K562 (cell line): ENCODE measurements around the gene RAB7A. TPM values are rescaled to one million over a fixed set of nuclear protein-coding genes. Genes with fewer than 3 reads are reported as not detected.

ENCODE experiments used
- CBFB ChIP-seq: sonication (generic); formaldehyde crosslinking; IDR thresholded peaks from 2 replicates; pipeline ENCODE4 v1.4.0; 2020; ENCODE audit warnings: mild to moderate bottlenecking, missing genetic modification reagents
- NCOA1 ChIP-seq: fragments of 450-650 bp; IDR thresholded peaks from 2 replicates; pipeline ENCODE4 v1.6.1; 2016; ENCODE audit warnings: low read depth
- TSC22D4 ChIP-seq: fragments of 450-650 bp; IDR thresholded peaks from 2 replicates; pipeline ENCODE4 v1.6.1; 2016; ENCODE audit warnings: missing genetic modification characterization, missing biosample characterization, control low read depth
- ZNF133 ChIP-seq: fragments of 250-450 bp; sonication (Bioruptor Pico); IDR thresholded peaks from 2 replicates; pipeline ENCODE4 v1.4.0; 2020; ENCODE audit warnings: mild to moderate bottlenecking
- polyA plus RNA-seq, 8 experiments: library from polyadenylated mRNA; depleted of rRNA in 4 of 8; stranded (reverse) in 5 of 8; unstranded in 3 of 8; fragments of >200 nt; fragmentation: Nextera tagmentation in 2 of 8; fragmentation: Illumina TruSeq in 1 of 8; extraction: Ambion mirVana in 2 of 8; extraction: Trizol in 1 of 8; gene quantifications; 2 replicates each; pipeline versions ENCODE4 v1.2.1 to v1.2.3, GENCODE V29; 2011 to 2014; ENCODE audit warnings: inconsistent platforms in 1 of 8, missing spikeins in 1 of 8
- total RNA-seq, 7 experiments: library from RNA; depleted of rRNA in 6 of 7; stranded (reverse); fragments of >200 nt in 6 of 7; fragmentation: Illumina TruSeq in 2 of 7; extraction: Trizol in 2 of 7; gene quantifications; 2 replicates each; pipeline versions ENCODE4 v1.2.1 to v1.2.3, GENCODE V29; 2011 to 2021; ENCODE audit warnings: low replicate concordance in 1 of 7
- TF ChIP-seq, protein P1 (sequence below), 2 experiments: fragments of 450-650 bp; IDR thresholded peaks; 2 replicates each; pipeline ENCODE4 v1.6.1; 2016; ENCODE audit warnings: mild to moderate bottlenecking in 2 of 2, borderline replicate concordance in 1 of 2, low read depth in 1 of 2, moderate library complexity in 1 of 2
- TF ChIP-seq, protein P2 (sequence below): fragments of 150-350 bp; conservative IDR thresholded peaks from 2 replicates; pipeline ENCODE4 v1.6.1; 2014; ENCODE audit warnings: low read length

Gene RAB7A
- total and polyA plus RNA-seq, 9 of the 15 experiments (the other 6 are each of a cell fraction or from before 2014, with no cell fraction given), result 30.9 to 204 (median 72.8) TPM

DNA sequence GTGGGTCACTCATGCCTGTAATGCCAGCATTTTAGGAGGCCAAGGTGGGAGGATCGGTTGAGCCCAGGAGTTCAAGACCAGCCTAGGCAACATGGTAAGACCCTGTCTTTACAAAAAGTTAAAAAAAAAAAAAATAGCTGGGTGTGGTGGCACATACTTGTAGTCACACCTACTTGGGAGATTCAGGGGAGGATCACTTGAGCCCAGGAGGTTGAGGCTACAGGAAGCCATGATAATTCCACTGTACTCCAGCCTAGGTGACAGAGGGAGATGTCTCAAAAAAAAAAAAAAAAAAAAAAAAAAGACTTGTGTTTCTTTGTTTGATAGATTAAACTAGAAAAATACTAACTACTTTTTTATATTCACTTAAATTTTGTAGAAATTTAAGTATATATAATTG is 14.6 kb downstream of the RAB7A start (continued):
- TF ChIP-seq, protein P1, sequence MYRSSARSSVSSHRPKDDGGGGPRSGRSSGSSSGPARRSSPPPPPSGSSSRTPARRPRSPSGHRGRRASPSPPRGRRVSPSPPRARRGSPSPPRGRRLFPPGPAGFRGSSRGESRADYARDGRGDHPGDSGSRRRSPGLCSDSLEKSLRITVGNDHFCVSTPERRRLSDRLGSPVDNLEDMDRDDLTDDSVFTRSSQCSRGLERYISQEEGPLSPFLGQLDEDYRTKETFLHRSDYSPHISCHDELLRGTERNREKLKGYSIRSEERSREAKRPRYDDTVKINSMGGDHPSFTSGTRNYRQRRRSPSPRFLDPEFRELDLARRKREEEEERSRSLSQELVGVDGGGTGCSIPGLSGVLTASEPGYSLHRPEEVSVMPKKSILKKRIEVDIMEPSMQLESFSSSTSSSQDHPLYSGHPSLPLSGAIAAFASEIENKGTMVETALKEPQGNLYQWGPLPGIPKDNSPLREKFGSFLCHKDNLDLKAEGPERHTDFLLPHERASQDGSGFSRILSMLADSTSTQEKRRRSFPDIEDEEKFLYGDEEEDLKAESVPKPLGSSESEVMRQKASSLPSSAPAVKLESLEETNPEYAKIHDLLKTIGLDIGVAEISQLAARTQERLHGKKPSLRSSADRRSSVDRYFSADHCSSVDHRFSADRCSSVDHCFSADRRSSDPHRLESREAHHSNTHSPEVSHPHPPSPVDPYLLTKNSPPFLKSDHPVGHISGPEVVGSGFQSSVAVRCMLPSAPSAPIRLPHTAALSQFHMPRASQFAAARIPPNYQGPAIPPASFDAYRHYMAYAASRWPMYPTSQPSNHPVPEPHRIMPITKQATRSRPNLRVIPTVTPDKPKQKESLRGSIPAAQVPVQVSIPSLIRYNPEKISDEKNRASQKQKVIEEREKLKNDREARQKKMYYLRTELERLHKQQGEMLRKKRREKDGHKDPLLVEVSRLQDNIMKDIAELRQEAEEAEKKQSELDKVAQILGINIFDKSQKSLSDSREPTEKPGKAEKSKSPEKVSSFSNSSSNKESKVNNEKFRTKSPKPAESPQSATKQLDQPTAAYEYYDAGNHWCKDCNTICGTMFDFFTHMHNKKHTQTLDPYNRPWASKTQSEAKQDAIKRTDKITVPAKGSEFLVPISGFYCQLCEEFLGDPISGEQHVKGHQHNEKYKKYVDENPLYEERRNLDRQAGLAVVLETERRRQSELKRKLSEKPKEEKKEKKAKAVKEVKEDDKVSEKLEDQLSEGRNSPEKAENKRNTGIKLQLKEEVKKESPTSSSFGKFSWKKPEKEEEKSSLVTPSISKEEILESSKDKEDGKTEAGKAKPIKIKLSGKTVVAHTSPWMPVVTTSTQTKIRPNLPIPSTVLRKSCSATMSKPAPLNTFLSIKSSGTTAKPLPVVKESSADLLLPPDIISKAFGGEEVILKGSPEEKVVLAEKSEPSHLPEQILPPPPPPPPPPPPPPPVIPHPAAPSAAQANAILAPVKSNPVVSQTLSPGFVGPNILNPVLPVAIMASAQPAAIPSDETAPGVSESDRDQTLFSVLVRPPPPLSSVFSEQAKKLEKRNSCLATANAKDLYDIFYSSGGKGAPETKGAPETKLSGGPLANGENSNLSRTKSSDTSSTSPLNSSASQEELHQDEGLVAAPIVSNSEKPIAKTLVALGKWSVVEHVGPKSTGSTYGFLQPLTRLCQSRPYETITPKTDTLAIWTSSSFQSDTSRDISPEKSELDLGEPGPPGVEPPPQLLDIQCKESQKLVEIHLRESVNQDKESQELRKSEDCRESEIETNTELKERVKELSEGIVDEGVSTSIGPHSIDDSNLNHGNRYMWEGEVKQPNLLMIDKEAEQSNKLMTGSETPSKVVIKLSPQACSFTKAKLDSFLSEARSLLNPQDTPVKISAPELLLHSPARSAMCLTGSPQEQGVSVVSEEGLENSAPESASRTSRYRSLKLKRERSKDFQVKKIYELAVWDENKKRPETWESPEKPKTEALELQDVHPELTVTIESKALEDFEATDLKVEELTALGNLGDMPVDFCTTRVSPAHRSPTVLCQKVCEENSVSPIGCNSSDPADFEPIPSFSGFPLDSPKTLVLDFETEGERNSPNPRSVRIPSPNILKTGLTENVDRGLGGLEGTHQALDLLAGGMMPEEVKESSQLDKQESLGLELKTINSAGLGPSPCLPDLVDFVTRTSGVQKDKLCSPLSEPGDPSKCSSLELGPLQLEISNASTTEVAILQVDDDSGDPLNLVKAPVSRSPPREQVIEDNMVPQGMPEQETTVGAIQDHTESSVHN (IDR thresholded peaks at IDR 0.05; ENCODE audit: borderline replicate concordance in 1 of 2, low read depth in 1 of 2), result no peak
- no peak for TF ChIP-seq NCOA1
- no peak for TF ChIP-seq ZNF133
- TF ChIP-seq CBFB (CRISPR knock-in tag), result no peak
- TF ChIP-seq, protein P2, sequence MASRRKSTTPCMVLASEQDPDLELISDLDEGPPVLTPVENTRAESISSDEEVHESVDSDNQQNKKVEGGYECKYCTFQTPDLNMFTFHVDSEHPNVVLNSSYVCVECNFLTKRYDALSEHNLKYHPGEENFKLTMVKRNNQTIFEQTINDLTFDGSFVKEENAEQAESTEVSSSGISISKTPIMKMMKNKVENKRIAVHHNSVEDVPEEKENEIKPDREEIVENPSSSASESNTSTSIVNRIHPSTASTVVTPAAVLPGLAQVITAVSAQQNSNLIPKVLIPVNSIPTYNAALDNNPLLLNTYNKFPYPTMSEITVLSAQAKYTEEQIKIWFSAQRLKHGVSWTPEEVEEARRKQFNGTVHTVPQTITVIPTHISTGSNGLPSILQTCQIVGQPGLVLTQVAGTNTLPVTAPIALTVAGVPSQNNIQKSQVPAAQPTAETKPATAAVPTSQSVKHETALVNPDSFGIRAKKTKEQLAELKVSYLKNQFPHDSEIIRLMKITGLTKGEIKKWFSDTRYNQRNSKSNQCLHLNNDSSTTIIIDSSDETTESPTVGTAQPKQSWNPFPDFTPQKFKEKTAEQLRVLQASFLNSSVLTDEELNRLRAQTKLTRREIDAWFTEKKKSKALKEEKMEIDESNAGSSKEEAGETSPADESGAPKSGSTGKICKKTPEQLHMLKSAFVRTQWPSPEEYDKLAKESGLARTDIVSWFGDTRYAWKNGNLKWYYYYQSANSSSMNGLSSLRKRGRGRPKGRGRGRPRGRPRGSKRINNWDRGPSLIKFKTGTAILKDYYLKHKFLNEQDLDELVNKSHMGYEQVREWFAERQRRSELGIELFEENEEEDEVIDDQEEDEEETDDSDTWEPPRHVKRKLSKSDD, result no peak
- no peak for TF ChIP-seq TSC22D4 (tag)
